Heart right ventricle (tissue), 16 donors: ENCODE data around the gene EPYC. TPM values are rescaled to one million over a fixed set of nuclear protein-coding genes. Genes with fewer than 3 reads are reported as not detected.

Experiments
- ATAC-seq, 8 donors: fragments of 200-7000 bp; cut with Tn5 transposase; one replicate each; pipeline ENCODE4 v1.9.1; 2020; ENCODE audit warnings: mild to moderate bottlenecking in 8 of 8, moderate library complexity in 8 of 8, moderate number of reproducible peaks in 1 of 8
- DNase-seq, 2 donors: peaks; one replicate each; pipeline ENCODE4 v3.0.0-alpha.2; 2020
- H3K27ac ChIP-seq, 10 donors: fragments of 200-600 bp; sonication (generic) in 2 of 10; one replicate each; pipeline versions ENCODE4 v1.5.0 to v1.8.0; 2020 to 2022; ENCODE audit warnings: mild to moderate bottlenecking in 3 of 10
- H3K27me3 ChIP-seq, 7 donors: fragments of 200-600 bp; one replicate each; pipeline ENCODE4 v1.8.0; 2021 to 2022; ENCODE audit warnings: mild to moderate bottlenecking in 2 of 7
- H3K36me3 ChIP-seq, 9 donors: fragments of 200-600 bp; sonication (generic) in 1 of 9; one replicate each; pipeline versions ENCODE4 v1.5.0 to v1.8.0; 2020 to 2022; ENCODE audit warnings: mild to moderate bottlenecking in 2 of 9
- H3K4me1 ChIP-seq, 9 donors: fragments of 200-600 bp; sonication (generic) in 1 of 9; one replicate each; pipeline versions ENCODE4 v1.5.0 to v1.8.0; 2020 to 2022; ENCODE audit warnings: mild to moderate bottlenecking in 4 of 9
- H3K4me3 ChIP-seq, 10 donors: fragments of 200-600 bp; sonication (generic) in 2 of 10; one replicate each; pipeline versions ENCODE4 v1.5.0 to v1.8.0; 2020 to 2022; ENCODE audit warnings: mild to moderate bottlenecking in 7 of 10, moderate library complexity in 2 of 10
- H3K9me3 ChIP-seq, 11 donors: fragments of 200-600 bp in 10 of 11; sonication (generic) in 2 of 11; one replicate each; pipeline versions ENCODE4 v1.5.0 to v1.8.0; 2013 to 2022; ENCODE audit warnings: mild to moderate bottlenecking in 2 of 11, control low read depth in 1 of 11, moderate library complexity in 1 of 11
- WGBS, 2 donors: extraction: QIAGEN DNeasy Blood & Tissue Kit; methylation state at CpG; one replicate each; pipeline ENCODE4 v1.1.7; 2013; ENCODE audit warnings: inconsistent platforms in 1 of 2; 5-methylcytosine and 5-hydroxymethylcytosine counted together
- intact Hi-C, 10 donors: fragments of 100-400 bp; cut with DNase I; formaldehyde crosslinking; loops; one replicate each; pipeline versions ENCODE4 v1.11.1 to v1.14.2; 2022
- polyA plus RNA-seq, 2 donors: library from polyadenylated mRNA; stranded (reverse); fragments of 200-250 nt; gene quantifications; one replicate each; pipeline ENCODE4 v1.2.3, GENCODE V29; 2013
- total RNA-seq, 10 donors: library from RNA; stranded (reverse); fragmentation: NEBNext Ultra II Directional in 3 of 10; extraction: Animal tissue kit (Norgen Biotek cat#: 25700) in 3 of 10; gene quantifications; one replicate each; pipeline versions ENCODE4 v1.2.1 to v1.2.4, GENCODE V29; 2021 to 2023
- TF ChIP-seq, protein P1 (sequence below), 9 donors: fragments of 200-600 bp; sonication (generic) in 2 of 9; IDR thresholded peaks; one replicate each; pipeline versions ENCODE4 v1.5.0 to v1.8.0; 2021 to 2022; ENCODE audit warnings: antibody characterized with exemption in 9 of 9, mild to moderate bottlenecking in 5 of 9, moderate library complexity in 1 of 9
- donor health status: Arrhythmogenic right ventricular cardiomyopathy.
- donor health status: ischemic (EF 13 %, LVEDD 7.1; RV severe dilation, severe dysfunction).
- donor health status: healthy with polysubstance abuse.
- donor health status: DM: no; HTN: yes; CAD: no.
- donor health status: DM: no; HTN: no; CAD: no.
- donor health status: ischemic (EF 25% LVEDD 6.9; RV normal size, moderate dysfunction).
- donor health status: ischemic (EF 25% LVEDD 5.7; RV mildly dilated, moderate dysfunction).
- donor health status: healthy.
- donor health status: DM: yes; HTN: yes; CAD: no.
- donor health status: Ischemic cardiomyopathy.
- donor health status: ischemic (EF 35%, LVEDD 5.7; RV mildly dilated, moderate dysfunction).
- donor health status: nonischemic (EF 11% LVEDD 7.7; RV severe dilation, severe dysfunction).
- donor health status: DM: yes; HTN: yes; CAD: no.
- donor health status: PGD.
- donor health status: ischemic (EF 29% LVEDD 5.4; RV normal size, mild dysfunction).
- donor health status: nonischemic (EF 23%, LVEDD 6.1; RV moderate dilation, normal function).

Gene EPYC
- total and polyA plus RNA-seq, 12 donors: not detected

DNA sequence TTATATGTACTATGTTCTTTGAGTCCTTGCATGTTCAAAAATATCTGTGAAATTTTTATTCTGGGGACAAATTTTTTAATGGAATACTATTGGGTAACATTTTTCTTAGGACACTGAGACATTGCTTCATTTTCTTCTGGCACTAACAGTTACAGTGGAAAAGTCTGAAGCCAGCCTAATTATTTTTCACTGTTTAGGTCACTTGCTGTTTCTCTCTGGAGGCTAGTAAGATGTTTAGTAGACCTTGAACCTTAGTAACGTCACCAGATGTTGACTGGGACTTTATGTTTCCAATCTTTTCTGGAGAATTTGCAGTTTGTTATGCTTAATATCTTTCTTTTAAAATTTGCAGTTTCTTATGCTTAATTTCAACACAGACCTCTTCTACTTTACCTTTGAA is 12.3 kb upstream of the EPYC start:
- TF ChIP-seq, protein P1, sequence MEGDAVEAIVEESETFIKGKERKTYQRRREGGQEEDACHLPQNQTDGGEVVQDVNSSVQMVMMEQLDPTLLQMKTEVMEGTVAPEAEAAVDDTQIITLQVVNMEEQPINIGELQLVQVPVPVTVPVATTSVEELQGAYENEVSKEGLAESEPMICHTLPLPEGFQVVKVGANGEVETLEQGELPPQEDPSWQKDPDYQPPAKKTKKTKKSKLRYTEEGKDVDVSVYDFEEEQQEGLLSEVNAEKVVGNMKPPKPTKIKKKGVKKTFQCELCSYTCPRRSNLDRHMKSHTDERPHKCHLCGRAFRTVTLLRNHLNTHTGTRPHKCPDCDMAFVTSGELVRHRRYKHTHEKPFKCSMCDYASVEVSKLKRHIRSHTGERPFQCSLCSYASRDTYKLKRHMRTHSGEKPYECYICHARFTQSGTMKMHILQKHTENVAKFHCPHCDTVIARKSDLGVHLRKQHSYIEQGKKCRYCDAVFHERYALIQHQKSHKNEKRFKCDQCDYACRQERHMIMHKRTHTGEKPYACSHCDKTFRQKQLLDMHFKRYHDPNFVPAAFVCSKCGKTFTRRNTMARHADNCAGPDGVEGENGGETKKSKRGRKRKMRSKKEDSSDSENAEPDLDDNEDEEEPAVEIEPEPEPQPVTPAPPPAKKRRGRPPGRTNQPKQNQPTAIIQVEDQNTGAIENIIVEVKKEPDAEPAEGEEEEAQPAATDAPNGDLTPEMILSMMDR (IDR thresholded peaks at IDR 0.05): no peak
- intact Hi-C loops: no loop called here
- H3K27me3 ChIP-seq: no peaks in the 10 kb centered on the region
- no peaks in the 10 kb centered on the region for H3K36me3 ChIP-seq
- 66 to 72% methylated on average over 1 of the region's 1 CpG for WGBS, 2 donors
- DNase-seq (no peak), ATAC-seq (peak in 6 of 8 donors; percentile 58 to 88 (median 64))
- H3K27ac ChIP-seq: peak overlapping the region in 4 of 10 donors; percentile 2 to 63 (median 12)
- peaks cover 0 to 15% (median 0%) of the 10 kb centered on the region in 11 donors for H3K9me3 ChIP-seq
- no peaks in the 10 kb centered on the region for H3K4me1 ChIP-seq
- no peak overlapping the region for H3K4me3 ChIP-seq

DNA sequence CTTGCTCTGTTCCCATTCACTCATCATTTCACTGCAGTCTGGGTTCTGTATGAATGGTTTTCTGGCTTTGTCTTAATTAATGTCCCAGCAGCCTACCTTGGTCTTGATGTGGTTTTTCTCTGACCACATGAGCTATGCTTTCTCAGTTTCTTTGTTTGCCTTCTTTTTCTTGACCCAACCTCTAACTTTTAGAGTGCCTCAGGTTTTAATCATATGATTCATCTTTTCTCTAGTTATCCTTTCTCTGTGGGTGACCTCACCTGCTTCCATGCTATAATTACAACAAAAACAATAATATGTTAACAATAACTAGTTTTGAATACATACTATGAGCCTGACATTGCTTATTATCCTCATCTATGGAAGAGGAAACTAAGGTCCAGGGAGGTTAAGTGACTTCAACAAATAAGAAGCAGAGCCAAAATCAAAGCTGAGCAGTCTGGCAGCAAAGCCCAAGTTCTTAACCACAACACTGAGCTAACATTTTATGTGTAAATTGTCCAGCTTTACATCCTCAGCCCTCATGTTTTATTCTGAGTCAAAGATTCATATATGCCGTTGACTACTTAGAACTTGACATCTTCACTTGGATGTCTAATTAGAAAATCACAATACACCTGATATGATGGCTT is 4.7 kb upstream of the EPYC start:
- no peaks in the 10 kb centered on the region for H3K4me1 ChIP-seq
- no peak for DNase-seq
- no peak for ATAC-seq
- H3K4me3 ChIP-seq: no peak overlapping the region
- 74 to 89% methylated on average over 1 of the region's 1 CpG for WGBS, 2 donors
- H3K36me3 ChIP-seq: no peaks in the 10 kb centered on the region
- no peak overlapping the region for H3K27ac ChIP-seq
- intact Hi-C loops: no loop called here
- TF ChIP-seq, protein P1 (IDR thresholded peaks at IDR 0.05): no peak
- no peaks in the 10 kb centered on the region for H3K27me3 ChIP-seq
- peaks cover 0 to 6% (median 0%) of the 10 kb centered on the region in 11 donors for H3K9me3 ChIP-seq

DNA sequence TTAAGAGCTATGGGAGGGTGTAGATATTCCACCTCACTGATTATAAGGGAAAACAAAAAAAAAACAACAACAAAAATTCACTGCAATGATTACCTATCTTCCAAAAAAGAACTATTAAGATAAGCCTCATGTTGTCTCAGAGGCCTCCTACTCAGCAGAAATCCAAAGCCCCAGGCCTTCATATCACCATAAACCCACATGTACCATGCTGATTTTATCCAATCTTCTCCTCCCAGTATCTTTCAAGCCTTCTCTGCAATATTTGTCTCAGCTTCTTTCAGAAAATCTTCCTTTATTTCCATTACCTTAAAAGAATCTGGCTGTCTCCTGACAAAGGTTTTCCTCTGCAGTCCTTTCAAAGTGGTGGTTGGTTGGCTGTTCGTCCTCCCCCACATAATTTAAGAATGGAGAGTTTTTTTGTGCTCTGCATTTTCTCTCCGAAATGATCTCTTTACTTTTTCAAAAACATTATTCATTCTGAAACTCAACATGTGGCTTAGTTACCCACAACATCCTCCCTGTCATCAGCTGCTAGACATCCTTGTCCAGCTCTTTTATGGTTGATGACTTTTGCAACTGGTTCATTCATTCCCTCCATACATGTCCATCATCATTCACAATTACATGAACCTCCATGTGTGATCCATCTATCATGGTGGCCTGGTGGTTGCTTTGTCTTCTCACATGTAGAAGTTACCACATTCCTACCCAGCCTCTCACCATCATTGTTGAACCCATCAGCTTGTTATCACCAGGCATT is 2.9 kb upstream of the EPYC start:
- 75 to 94% methylated on average over 2 of the region's 2 CpGs for WGBS, 2 donors
- no peak for ATAC-seq
- Histone ChIP-seq H3K4me3 (no peak overlapping the region), H3K27ac (no peak overlapping the region), H3K27me3 (no peaks in the 10 kb centered on the region), H3K36me3 (no peaks in the 10 kb centered on the region), H3K4me1 (no peaks in the 10 kb centered on the region), H3K9me3 (no peaks in the 10 kb centered on the region)
- intact Hi-C loops: no loop called here
- DNase-seq: no peak
- TF ChIP-seq, protein P1 (IDR thresholded peaks at IDR 0.05): no peak

DNA sequence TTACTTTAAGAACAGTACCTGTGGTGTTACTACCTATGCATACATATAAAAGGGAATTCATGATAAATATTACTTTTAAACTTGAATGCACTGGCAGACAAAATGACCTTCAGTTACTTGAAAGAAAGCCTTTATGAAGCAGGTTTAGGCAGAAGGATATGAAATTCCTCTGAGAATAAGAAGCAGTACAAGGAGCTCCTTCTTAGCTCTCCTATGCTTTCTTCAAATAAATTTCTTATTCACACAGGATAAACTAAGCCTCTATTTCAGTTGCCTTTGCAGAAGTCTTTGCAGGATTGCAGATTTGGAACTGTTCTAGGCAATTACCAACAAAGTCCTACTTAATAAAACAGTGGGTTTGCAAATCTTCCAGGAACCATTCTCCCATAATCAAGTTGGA is 1.0 kb downstream of the EPYC start:
- ATAC-seq: no peak
- no peaks in the 10 kb centered on the region for H3K36me3 ChIP-seq
- TF ChIP-seq, protein P1 (IDR thresholded peaks at IDR 0.05): no peak
- no peak overlapping the region for H3K4me3 ChIP-seq
- H3K9me3 ChIP-seq: no peaks in the 10 kb centered on the region
- intact Hi-C loops: no loop called here
- DNase-seq: no peak
- H3K27me3 ChIP-seq: no peaks in the 10 kb centered on the region
- no peak overlapping the region for H3K27ac ChIP-seq
- H3K4me1 ChIP-seq: no peaks in the 10 kb centered on the region
